Measurements from ENCODE around the gene CCDC92.

Gene CCDC92

GRCh38 chr12:124006085-124006845, 33.6 kb upstream of the CCDC92 start:
- no peak overlapping the region for H3K4me3 ChIP-seq (ENCODE audit: insufficient read depth, low read length, poor library complexity, severe bottlenecking)
- H2AFZ ChIP-seq (ENCODE audit: low read depth, low read length, severe bottlenecking) = no peak overlapping the region
- H3K27ac ChIP-seq (ENCODE audit: low read depth, low read length) = no peak overlapping the region
- no peak for TF ChIP-seq EZH2phosphoT487 (conservative IDR thresholded peaks at IDR 0.05; ENCODE audit: low read length)
- TF ChIP-seq, protein P1, sequence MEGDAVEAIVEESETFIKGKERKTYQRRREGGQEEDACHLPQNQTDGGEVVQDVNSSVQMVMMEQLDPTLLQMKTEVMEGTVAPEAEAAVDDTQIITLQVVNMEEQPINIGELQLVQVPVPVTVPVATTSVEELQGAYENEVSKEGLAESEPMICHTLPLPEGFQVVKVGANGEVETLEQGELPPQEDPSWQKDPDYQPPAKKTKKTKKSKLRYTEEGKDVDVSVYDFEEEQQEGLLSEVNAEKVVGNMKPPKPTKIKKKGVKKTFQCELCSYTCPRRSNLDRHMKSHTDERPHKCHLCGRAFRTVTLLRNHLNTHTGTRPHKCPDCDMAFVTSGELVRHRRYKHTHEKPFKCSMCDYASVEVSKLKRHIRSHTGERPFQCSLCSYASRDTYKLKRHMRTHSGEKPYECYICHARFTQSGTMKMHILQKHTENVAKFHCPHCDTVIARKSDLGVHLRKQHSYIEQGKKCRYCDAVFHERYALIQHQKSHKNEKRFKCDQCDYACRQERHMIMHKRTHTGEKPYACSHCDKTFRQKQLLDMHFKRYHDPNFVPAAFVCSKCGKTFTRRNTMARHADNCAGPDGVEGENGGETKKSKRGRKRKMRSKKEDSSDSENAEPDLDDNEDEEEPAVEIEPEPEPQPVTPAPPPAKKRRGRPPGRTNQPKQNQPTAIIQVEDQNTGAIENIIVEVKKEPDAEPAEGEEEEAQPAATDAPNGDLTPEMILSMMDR (IDR thresholded peaks at IDR 0.05; ENCODE audit: insufficient read depth, low read length, poor library complexity, severe bottlenecking) = no peak
- no peak overlapping the region for H3K4me2 ChIP-seq (ENCODE audit: low read depth, low read length, poor library complexity, severe bottlenecking)
- H3K36me3 ChIP-seq (ENCODE audit: low read length) = no peaks in the 10 kb centered on the region
- H3K27me3 ChIP-seq (ENCODE audit: low read length) = no peaks in the 10 kb centered on the region
- no peaks in the 10 kb centered on the region for H3K9me2 ChIP-seq (replicated peaks; ENCODE audit: insufficient read depth, low read length)
- H3F3A ChIP-seq (ENCODE audit: insufficient read depth) = no peaks in the 10 kb centered on the region
- no peaks in the 10 kb centered on the region for H3K79me2 ChIP-seq (ENCODE audit: insufficient read depth, low read length)
- no peaks in the 10 kb centered on the region for H3K9me3 ChIP-seq (ENCODE audit: insufficient read depth, low read length)
- H3K9ac ChIP-seq (ENCODE audit: low read length) = no peak overlapping the region
- no peaks in the 10 kb centered on the region for H4K20me1 ChIP-seq (ENCODE audit: low read depth, low read length)

DNA sequence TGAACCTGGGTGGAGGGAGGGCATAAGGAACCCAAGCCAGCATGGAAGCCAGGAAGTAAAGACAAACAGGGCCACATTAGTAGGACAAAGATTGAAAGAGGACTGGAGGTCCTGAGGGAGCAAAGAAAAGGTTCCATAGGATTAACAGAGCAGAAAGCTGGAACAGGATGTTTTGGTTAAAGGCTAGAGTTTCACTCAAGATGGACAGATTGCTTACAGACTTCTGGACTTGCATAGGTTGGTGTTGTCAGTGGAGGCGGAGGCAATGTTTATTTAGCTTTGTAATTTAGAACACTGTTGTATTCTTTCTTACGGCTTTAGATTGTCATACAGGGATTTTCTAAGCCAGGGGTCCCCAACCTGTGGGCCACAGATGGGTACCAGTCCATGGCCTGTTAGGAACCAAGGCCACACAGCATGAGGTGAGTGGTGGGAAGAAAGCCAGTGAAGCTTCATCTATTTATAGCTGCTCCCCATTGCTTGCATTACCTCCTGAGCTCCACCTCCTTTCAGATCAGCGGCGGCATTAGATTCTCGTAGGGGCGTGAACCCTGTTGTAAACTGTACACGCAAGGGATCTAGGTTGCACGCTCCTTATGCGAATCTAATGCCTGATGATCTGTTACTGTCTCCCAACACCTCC, 31.7 kb upstream of the CCDC92 start:
- Histone ChIP-seq H3K36me3 (ENCODE audit: low read length) (no peaks in the 10 kb centered on the region), H2AFZ (ENCODE audit: low read depth, low read length, severe bottlenecking) (no peak overlapping the region), H4K20me1 (ENCODE audit: low read depth, low read length) (no peaks in the 10 kb centered on the region), H3K9me2 (replicated peaks; ENCODE audit: insufficient read depth, low read length) (no peaks in the 10 kb centered on the region), H3K4me2 (ENCODE audit: low read depth, low read length, poor library complexity, severe bottlenecking) (no peak overlapping the region), H3F3A (ENCODE audit: insufficient read depth) (no peaks in the 10 kb centered on the region), H3K27ac (ENCODE audit: low read depth, low read length) (no peak overlapping the region), H3K9me3 (ENCODE audit: insufficient read depth, low read length) (no peaks in the 10 kb centered on the region), H3K4me3 (ENCODE audit: insufficient read depth, low read length, poor library complexity, severe bottlenecking) (no peak overlapping the region), H3K79me2 (ENCODE audit: insufficient read depth, low read length) (no peaks in the 10 kb centered on the region), H3K9ac (ENCODE audit: low read length) (no peak overlapping the region), H3K27me3 (ENCODE audit: low read length) (no peaks in the 10 kb centered on the region)
- TF ChIP-seq, protein P1 (IDR thresholded peaks at IDR 0.05; ENCODE audit: insufficient read depth, low read length, poor library complexity, severe bottlenecking) = no peak
- TF ChIP-seq EZH2phosphoT487 (conservative IDR thresholded peaks at IDR 0.05; ENCODE audit: low read length) = no peak

GRCh38 chr12:124002654-124003053, 30.0 kb upstream of the CCDC92 start:
- no peak overlapping the region for H3K27ac ChIP-seq (ENCODE audit: low read depth, low read length)

More at GRCh38 chr12:124002654-124003053, 30.0 kb upstream of the CCDC92 start:
- Histone ChIP-seq H4K20me1 (ENCODE audit: low read depth, low read length) (no peaks in the 10 kb centered on the region), H3K79me2 (ENCODE audit: insufficient read depth, low read length) (no peaks in the 10 kb centered on the region), H2AFZ (ENCODE audit: low read depth, low read length, severe bottlenecking) (no peak overlapping the region), H3K9ac (ENCODE audit: low read length) (no peak overlapping the region), H3K4me2 (ENCODE audit: low read depth, low read length, poor library complexity, severe bottlenecking) (no peak overlapping the region), H3K4me3 (ENCODE audit: insufficient read depth, low read length, poor library complexity, severe bottlenecking) (no peak overlapping the region), H3K9me3 (ENCODE audit: insufficient read depth, low read length) (no peaks in the 10 kb centered on the region), H3K27me3 (ENCODE audit: low read length) (no peaks in the 10 kb centered on the region), H3F3A (ENCODE audit: insufficient read depth) (no peaks in the 10 kb centered on the region), H3K36me3 (ENCODE audit: low read length) (no peaks in the 10 kb centered on the region), H3K9me2 (replicated peaks; ENCODE audit: insufficient read depth, low read length) (no peaks in the 10 kb centered on the region)
- TF ChIP-seq, protein P1 (IDR thresholded peaks at IDR 0.05; ENCODE audit: insufficient read depth, low read length, poor library complexity, severe bottlenecking) = no peak
- TF ChIP-seq EZH2phosphoT487 (conservative IDR thresholded peaks at IDR 0.05; ENCODE audit: low read length) = no peak
